ENCODE measurements around the gene BEND6.

The BEND6 gene

DNA sequence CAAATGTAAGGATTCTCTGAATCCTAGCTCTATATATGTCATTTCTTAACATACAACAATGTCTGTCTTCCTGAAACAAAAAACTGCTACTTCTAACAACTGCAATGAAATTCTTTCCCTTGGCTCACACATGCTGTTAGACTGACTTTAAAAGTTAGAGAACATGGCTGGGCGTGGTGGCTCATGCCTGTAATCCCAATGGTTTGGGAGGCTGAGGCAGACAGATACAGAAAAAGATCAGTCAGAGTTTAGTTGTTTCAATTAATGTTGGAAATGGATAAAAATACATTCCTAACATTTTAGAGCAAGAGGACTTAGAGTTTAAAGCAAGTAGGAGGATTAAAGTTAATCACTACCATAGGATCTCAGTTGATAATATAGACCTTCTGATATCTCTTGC, 62.9 kb downstream of the BEND6 start:
- H3K27ac ChIP-seq: no peak overlapping the region
- TF ChIP-seq ZFX (IDR thresholded peaks at IDR 0.05): no peak
- TF ChIP-seq, protein P1, sequence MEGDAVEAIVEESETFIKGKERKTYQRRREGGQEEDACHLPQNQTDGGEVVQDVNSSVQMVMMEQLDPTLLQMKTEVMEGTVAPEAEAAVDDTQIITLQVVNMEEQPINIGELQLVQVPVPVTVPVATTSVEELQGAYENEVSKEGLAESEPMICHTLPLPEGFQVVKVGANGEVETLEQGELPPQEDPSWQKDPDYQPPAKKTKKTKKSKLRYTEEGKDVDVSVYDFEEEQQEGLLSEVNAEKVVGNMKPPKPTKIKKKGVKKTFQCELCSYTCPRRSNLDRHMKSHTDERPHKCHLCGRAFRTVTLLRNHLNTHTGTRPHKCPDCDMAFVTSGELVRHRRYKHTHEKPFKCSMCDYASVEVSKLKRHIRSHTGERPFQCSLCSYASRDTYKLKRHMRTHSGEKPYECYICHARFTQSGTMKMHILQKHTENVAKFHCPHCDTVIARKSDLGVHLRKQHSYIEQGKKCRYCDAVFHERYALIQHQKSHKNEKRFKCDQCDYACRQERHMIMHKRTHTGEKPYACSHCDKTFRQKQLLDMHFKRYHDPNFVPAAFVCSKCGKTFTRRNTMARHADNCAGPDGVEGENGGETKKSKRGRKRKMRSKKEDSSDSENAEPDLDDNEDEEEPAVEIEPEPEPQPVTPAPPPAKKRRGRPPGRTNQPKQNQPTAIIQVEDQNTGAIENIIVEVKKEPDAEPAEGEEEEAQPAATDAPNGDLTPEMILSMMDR (conservative IDR thresholded peaks at IDR 0.05): no peak

DNA sequence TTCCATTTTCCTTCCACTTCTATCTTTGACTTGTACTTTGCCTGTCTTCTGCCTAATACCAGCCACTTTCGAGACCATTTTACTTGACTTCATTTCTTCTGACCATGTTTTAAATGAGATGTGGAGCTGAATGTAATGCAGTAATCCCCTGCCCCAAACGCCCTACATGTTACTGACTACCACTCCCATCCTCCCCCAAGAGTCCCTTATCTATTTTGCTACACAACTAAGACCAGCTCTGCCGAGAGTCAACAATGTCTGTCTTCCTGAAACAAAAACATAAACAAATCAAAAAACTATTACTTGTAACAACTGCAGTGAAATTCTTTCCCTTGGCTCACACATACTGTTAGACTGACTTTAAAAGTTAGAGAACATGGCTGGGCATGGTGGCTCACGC, 64.5 kb downstream of the BEND6 start:
- TF ChIP-seq, protein P1 (conservative IDR thresholded peaks at IDR 0.05): no peak
- TF ChIP-seq ZFX (IDR thresholded peaks at IDR 0.05): no peak
- H3K27ac ChIP-seq: no peak overlapping the region

DNA sequence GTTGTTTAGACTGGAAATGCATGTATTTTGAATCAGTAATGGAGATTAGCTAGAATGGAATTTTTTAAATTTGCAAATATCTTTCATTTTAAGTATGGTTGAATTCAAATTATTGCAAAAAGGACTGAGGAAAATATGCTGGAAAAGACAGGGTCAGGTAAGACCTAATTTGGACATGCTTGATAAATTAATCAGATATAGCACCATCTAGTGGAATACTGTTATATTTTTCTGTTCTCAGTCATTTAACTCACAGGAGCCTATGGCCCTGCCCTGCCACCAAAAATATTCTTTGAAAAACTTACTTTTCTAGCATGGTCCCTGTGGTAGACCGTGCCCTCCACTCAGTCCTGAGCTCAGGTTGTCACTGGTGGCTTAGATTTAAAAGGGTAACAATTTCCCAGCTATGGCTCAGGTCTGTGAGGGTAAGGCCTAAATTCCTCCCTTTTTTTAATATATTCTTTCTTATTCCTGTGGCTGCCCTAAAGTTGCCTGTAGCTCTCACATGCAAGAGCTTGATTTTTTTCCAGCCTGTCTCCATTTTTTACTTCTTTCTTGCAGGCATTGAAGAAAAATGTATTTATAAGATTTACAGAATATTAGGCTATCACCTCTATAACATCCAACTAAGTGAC, 66.3 kb downstream of the BEND6 start:
- H3K27ac ChIP-seq: no peak overlapping the region
- no peak for TF ChIP-seq ZFX (IDR thresholded peaks at IDR 0.05)
- TF ChIP-seq, protein P1 (conservative IDR thresholded peaks at IDR 0.05): peak; percentile 79

DNA sequence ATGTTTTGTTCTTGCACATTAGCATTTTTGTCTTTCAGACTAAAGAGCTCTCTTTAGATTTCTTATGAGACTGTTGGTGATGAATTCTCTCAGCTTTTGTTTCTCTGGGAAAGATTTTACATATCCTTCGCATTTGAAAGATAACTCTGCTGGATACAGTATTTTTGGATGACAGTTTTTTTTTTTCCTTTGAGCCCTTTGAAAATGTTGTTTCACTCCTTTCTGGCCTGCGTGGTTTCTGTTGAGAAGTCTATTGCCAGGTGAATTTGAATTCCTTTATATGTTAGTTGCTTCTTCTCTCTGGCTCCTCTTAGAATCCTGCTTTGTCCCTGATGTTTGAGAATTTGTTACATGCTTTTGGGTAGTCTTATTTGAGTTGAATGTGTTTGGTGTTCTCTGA, 69.4 kb downstream of the BEND6 start:
- no peak overlapping the region for H3K27ac ChIP-seq
- TF ChIP-seq, protein P1 (conservative IDR thresholded peaks at IDR 0.05): no peak
- no peak for TF ChIP-seq ZFX (IDR thresholded peaks at IDR 0.05)

DNA sequence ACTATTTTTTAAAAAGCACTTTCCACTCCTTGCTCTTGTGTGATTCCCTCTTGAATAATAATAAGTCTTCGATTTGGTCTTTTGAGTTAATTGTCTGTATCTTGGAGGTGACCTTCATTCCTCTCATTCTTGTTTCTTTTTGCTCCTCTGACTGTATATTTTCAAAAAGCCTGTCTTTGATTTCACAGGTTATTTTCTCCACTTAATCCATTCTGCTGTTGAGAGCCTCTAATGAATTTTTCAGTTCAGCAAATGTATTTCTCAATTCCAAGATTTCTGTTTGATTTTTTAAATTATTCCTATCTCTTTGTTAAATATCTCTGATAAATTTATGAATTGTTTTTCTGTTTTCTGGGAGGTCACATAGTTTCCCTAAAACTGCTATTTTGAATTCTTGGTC, 69.9 kb downstream of the BEND6 start:
- TF ChIP-seq, protein P1 (conservative IDR thresholded peaks at IDR 0.05): no peak
- no peak for TF ChIP-seq ZFX (IDR thresholded peaks at IDR 0.05)
- H3K27ac ChIP-seq: no peak overlapping the region

DNA sequence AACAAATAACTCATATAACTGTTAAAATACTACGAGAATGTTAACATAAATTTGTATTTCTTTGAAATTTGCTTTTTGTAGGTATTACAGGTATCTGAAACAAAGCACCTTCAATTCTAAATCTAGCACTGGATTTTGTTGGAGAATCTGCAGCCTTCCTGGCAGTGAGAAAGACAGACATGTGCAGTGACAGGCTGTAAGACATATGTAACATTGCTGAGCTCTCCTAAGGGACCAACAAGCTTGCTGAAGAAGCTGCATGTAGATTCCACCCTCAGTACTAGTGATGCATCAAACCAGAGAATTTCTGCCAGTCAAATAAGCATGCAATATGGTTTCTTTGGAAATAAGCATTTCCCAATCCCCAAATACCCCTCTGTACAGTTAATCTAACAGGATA, 71.1 kb downstream of the BEND6 start:
- TF ChIP-seq, protein P1 (conservative IDR thresholded peaks at IDR 0.05): no peak
- no peak for TF ChIP-seq ZFX (IDR thresholded peaks at IDR 0.05)
- no peak overlapping the region for H3K27ac ChIP-seq

DNA sequence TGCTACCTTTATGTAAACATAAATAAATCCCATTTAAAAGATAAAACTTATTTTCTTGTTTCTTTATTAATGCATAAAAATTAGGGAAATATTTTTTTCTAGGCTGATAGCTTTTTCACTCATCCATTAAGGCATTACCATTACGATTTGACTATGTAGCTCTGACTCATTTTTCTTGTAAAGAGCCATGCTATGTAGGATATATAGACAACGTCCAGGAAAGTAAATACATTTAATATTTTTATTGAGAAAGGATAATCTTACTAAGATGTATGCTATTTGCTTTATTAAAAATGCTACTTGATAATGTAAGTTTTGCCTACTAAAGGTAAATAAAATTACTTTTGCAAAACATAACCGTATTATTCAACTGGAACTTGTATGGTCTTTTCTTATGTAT, 72.4 kb downstream of the BEND6 start:
- TF ChIP-seq, protein P1 (conservative IDR thresholded peaks at IDR 0.05): no peak
- TF ChIP-seq ZFX (IDR thresholded peaks at IDR 0.05): no peak
- no peak overlapping the region for H3K27ac ChIP-seq

All from C4-2B (cell line).